IMR-90 (cell line): ENCODE results near the gene RB1. TPM values are rescaled to one million over a fixed set of nuclear protein-coding genes. Genes with fewer than 3 reads are reported as not detected.

Experiments used
- ATAC-seq: fragments of 200-7000 bp; cut with Tn5 transposase; 2 replicates; pipeline ENCODE4 v1.9.1; 2020; ENCODE audit warnings: low read depth, mild to moderate bottlenecking, moderate library complexity
- Bru-seq: library from RNA; stranded (reverse); fragments of 400-500 nt; gene quantifications from one replicate; lab custom pipeline; 2021; lab: Mats Ljungman, UMichigan
- BruChase-seq, 2 experiments: library from RNA; stranded (reverse); fragments of 400-500 nt; gene quantifications; one replicate each; lab custom pipeline; 2021; lab: Mats Ljungman, UMichigan
- BruUV-seq: library from RNA; stranded (reverse); fragments of 400-500 nt; replicated peaks from 2 replicates; lab custom pipeline; 2021; lab: Mats Ljungman, UMichigan
- CTCF ChIA-PET: fragments of 300-600 bp; formaldehyde crosslinking; extraction: SDS; loops from one replicate; lab custom pipeline; 2021; ENCODE audit warnings: antibody characterized with exemption; lab: Yijun Ruan, JAX
- POLR2A ChIA-PET: fragments of 300-600 bp; sonication (Branson Sonifier 250); formaldehyde crosslinking; loops from one replicate; lab custom pipeline; 2022; ENCODE audit warnings: antibody characterized with exemption; ENCODE audit not compliant: unreplicated experiment; lab: Charles Lee
- DNase-seq: peaks from one replicate; pipeline ENCODE4 v3.0.0; 2013
- H2AFZ ChIP-seq: replicated peaks from 2 replicates; pipeline ENCODE3; 2013; ENCODE audit warnings: low read length, mild to moderate bottlenecking; ENCODE audit not compliant: poor library complexity
- H2AK5ac ChIP-seq: 2 replicates; pipeline ENCODE4 v1.6.1; 2013; ENCODE audit warnings: low read depth, low read length, inconsistent platforms
- H2AK9ac ChIP-seq: replicated peaks from 2 replicates; pipeline ENCODE3; 2013; ENCODE audit warnings: mild to moderate bottlenecking, low read depth, low read length, moderate library complexity; ENCODE audit not compliant: poor library complexity
- H2BK120ac ChIP-seq: 2 replicates; pipeline ENCODE4 v1.6.1; 2013; ENCODE audit warnings: low read depth, low read length, inconsistent platforms
- H2BK15ac ChIP-seq: 3 replicates; pipeline ENCODE4 v1.6.1; 2013; ENCODE audit warnings: low read depth, low read length, inconsistent platforms
- H2BK20ac ChIP-seq: 2 replicates; pipeline ENCODE4 v1.6.1; 2013; ENCODE audit warnings: low read depth, mild to moderate bottlenecking, inconsistent platforms, low read length, moderate library complexity
- H2BK5ac ChIP-seq: 2 replicates; pipeline ENCODE4 v1.6.1; 2013; ENCODE audit warnings: mild to moderate bottlenecking, low read depth, low read length, inconsistent platforms; ENCODE audit not compliant: poor library complexity, severe bottlenecking
- H3K14ac ChIP-seq: replicated peaks from 2 replicates; pipeline ENCODE4 v1.6.1; 2013; ENCODE audit warnings: low read depth, low read length, inconsistent platforms
- H3K18ac ChIP-seq: 2 replicates; pipeline ENCODE4 v1.6.1; 2013; ENCODE audit warnings: low read depth, low read length, control low read depth
- H3K23ac ChIP-seq: 2 replicates; pipeline ENCODE4 v1.6.1; 2013; ENCODE audit warnings: low read depth, low read length, inconsistent platforms
- H3K27ac ChIP-seq: 2 replicates; pipeline ENCODE4 v1.5.1; 2013; ENCODE audit warnings: mild to moderate bottlenecking, control low read depth, low read length; ENCODE audit not compliant: insufficient read depth
- H3K27me3 ChIP-seq: 2 replicates; pipeline ENCODE4 v1.6.1; 2013; ENCODE audit warnings: low read length; ENCODE audit not compliant: control insufficient read depth, insufficient read depth
- H3K36me3 ChIP-seq: 2 replicates; pipeline ENCODE4 v1.6.1; 2013; ENCODE audit warnings: low read length, mixed read lengths; ENCODE audit not compliant: control insufficient read depth, insufficient read depth
- H3K4ac ChIP-seq: 2 replicates; pipeline ENCODE4 v1.6.1; 2013; ENCODE audit warnings: low read depth, low read length, inconsistent platforms
- H3K4me1 ChIP-seq: 2 replicates; pipeline ENCODE4 v1.6.1; 2013; ENCODE audit warnings: low read length, mixed read lengths; ENCODE audit not compliant: control insufficient read depth, insufficient read depth
- H3K4me2 ChIP-seq: 2 replicates; pipeline ENCODE4 v1.6.1; 2013; ENCODE audit warnings: low read depth, mild to moderate bottlenecking, control low read depth, low read length, moderate library complexity
- H3K4me3 ChIP-seq: 2 replicates; pipeline ENCODE4 v1.5.1; 2013; ENCODE audit warnings: low read depth, mild to moderate bottlenecking, control low read depth, low read length, moderate library complexity; ENCODE audit not compliant: insufficient read depth
- H3K56ac ChIP-seq: 2 replicates; pipeline ENCODE4 v1.6.1; 2013; ENCODE audit warnings: low read length, inconsistent platforms; ENCODE audit not compliant: insufficient read depth; ENCODE audit errors: extremely low read depth
- H3K79me1 ChIP-seq, 2 experiments: 2 replicates each; pipeline ENCODE4 v1.6.1; 2013; ENCODE audit warnings: low read length in 2 of 2, inconsistent platforms in 1 of 2, low read depth in 1 of 2
- H3K9ac ChIP-seq: 2 replicates; pipeline ENCODE4 v1.6.1; 2013; ENCODE audit warnings: low read depth, low read length, control low read depth
- H3K9me1 ChIP-seq: 2 replicates; pipeline ENCODE4 v1.6.1; 2013; ENCODE audit warnings: low read length, inconsistent platforms; ENCODE audit not compliant: insufficient read depth
- H3K9me3 ChIP-seq: 2 replicates; pipeline ENCODE4 v1.6.1; 2013; ENCODE audit warnings: low read length; ENCODE audit not compliant: control insufficient read depth, insufficient read depth
- H4K20me1 ChIP-seq: 2 replicates; pipeline ENCODE4 v1.6.1; 2013; ENCODE audit warnings: low read length, inconsistent platforms; ENCODE audit not compliant: insufficient read depth
- H4K5ac ChIP-seq: 2 replicates; pipeline ENCODE4 v1.6.1; 2013; ENCODE audit warnings: mild to moderate bottlenecking, low read depth, low read length, control low read depth
- H4K8ac ChIP-seq, 2 experiments: 2 replicates each; pipeline ENCODE4 v1.6.1; 2013; ENCODE audit warnings: low read depth in 2 of 2, low read length in 2 of 2, control low read depth in 1 of 2, inconsistent platforms in 1 of 2
- H4K91ac ChIP-seq: 2 replicates; pipeline ENCODE4 v1.6.1; 2013; ENCODE audit warnings: low read depth, low read length, inconsistent platforms; ENCODE audit not compliant: insufficient read depth
- MAFK ChIP-seq: IDR thresholded peaks from 2 replicates; pipeline ENCODE4 v1.6.1; 2012; ENCODE audit warnings: low read depth, low read length, improper control_type of control experiment
- MAZ ChIP-seq: IDR thresholded peaks from 2 replicates; pipeline ENCODE4 v1.6.1; 2012; ENCODE audit warnings: low read depth, mild to moderate bottlenecking, low read length, improper control_type of control experiment, moderate library complexity, borderline replicate concordance
- NFE2L2 ChIP-seq: fragments of 150-350 bp; IDR thresholded peaks from 2 replicates; pipeline ENCODE4 v1.6.1; 2016; ENCODE audit warnings: low read depth, mild to moderate bottlenecking, low read length
- POLR2A ChIP-seq: IDR thresholded peaks from 2 replicates; pipeline ENCODE4 v1.6.1; 2012; ENCODE audit warnings: mild to moderate bottlenecking, low read depth, low read length
- RAD21 ChIP-seq: IDR thresholded peaks from 2 replicates; pipeline ENCODE4 v1.6.1; 2012; ENCODE audit warnings: low read length, improper control_type of control experiment
- WGBS, 2 experiments: methylation state at CpG; one replicate each; pipeline versions ENCODE4 v1.1.5 to v1.1.7; 2013; ENCODE audit warnings: missing lambda C conversion rate in 2 of 2; ENCODE audit not compliant: insufficient read length in 1 of 2; ENCODE audit errors: extremely low coverage in 2 of 2; 5-methylcytosine and 5-hydroxymethylcytosine counted together
- dilution Hi-C: fragments of 300-500 bp; cut with HindIII; formaldehyde crosslinking; loops from one replicate; pipeline ENCODE4 v1.14.3; 2018; ENCODE audit warnings: low sequenced_read_pairs; ENCODE audit not compliant: unreplicated experiment
- in situ Hi-C: fragments of 300-500 bp; cut with MboI; formaldehyde crosslinking; loops from 3 replicates; pipeline ENCODE4 v1.14.3; 2019; ENCODE audit warnings: low sequenced_read_pairs, inconsistent platforms, mixed read lengths
- intact Hi-C: fragments of 100-400 bp; cut with micrococcal nuclease; formaldehyde crosslinking; loops from 2 replicates; pipeline ENCODE4 v1.10.0; 2022
- long read RNA-seq: library from polyadenylated mRNA; unstranded; transcript quantifications from one replicate; pipeline ENCODE4 v2.0.0, GENCODE V29; 2021; ENCODE audit not compliant: unreplicated experiment
- polyA plus RNA-seq, 3 experiments: library from polyadenylated mRNA; depleted of rRNA; stranded (reverse); fragments of >200 nt; gene quantifications; 2 replicates each; pipeline ENCODE4 v1.2.3, GENCODE V29; 2012; ENCODE audit warnings: low replicate concordance in 1 of 3
- total RNA-seq: library from RNA; depleted of rRNA; stranded (reverse); fragments of >200 nt; gene quantifications from 2 replicates; pipeline ENCODE4 v1.2.3, GENCODE V29; 2012; rRNA removed

RB1 gene
- total RNA-seq = 15.4 and 23.1 TPM in 2 replicates
- polyA plus RNA-seq (2012; rRNA removed) = 8.4 and 11.4 TPM in 2 replicates
- polyA plus RNA-seq (2012; cell fraction: cytosol; rRNA removed) = 2.6 and 3.3 TPM in 2 replicates
- polyA plus RNA-seq (2012; cell fraction: nucleus; rRNA removed; ENCODE audit: low replicate concordance) = 2.8 and 9.5 TPM in 2 replicates
- percentile 78 among the genes with signal in this experiment for Bru-seq, nascent RNA
- BruChase-seq, experiment 1, labeled RNA remaining after a 6-hour chase = percentile 64 among the genes with signal in this experiment
- BruChase-seq, experiment 2, labeled RNA remaining after a 2-hour chase = percentile 72 among the genes with signal in this experiment
- long read RNA-seq, full-length matches to known transcripts = 17 of 25 reads
- long read RNA-seq, partial matches to known transcripts = 6 of 25 reads
- long read RNA-seq, other reads (novel, unspliced or antisense) = 2 of 25 reads

- Histone ChIP-seq H3K4me2 (peak within 1 kb of the TSS; percentile 98), H3K23ac (peak within 1 kb of the TSS; percentile 97), H3K79me1 (peaks cover 0 to 19% of the 10 kb centered on the region in 2 experiments; a peak in 2 of 4 replicates), H4K20me1 (peaks cover 5% of the 10 kb centered on the region; the same call in 1 of the 2 replicates), H3K27me3 (no peaks in the 10 kb centered on the region), H3K27ac (peak within 1 kb of the TSS; percentile 76), H2AK5ac (peak within 1 kb of the TSS; percentile 45; the same call in 1 of the 2 replicates), H3K36me3 (no peaks in the 10 kb centered on the region), H3K4me1 (no peaks in the 10 kb centered on the region), H3K18ac (peak within 1 kb of the TSS; percentile 22), H4K5ac (peak within 1 kb of the TSS; percentile 79), H2BK120ac (peak within 1 kb of the TSS; percentile 59), H3K9me3 (no peaks in the 10 kb centered on the region), H3K56ac (peak within 1 kb of the TSS; percentile 92), H3K9me1 (no peaks in the 10 kb centered on the region; the same call in 1 of the 2 replicates), H4K91ac (peak within 1 kb of the TSS; percentile 93), H3K9ac (peak within 1 kb of the TSS; percentile 79), H2BK20ac (0 out of 2 replicates have a peak within 1 kb of the TSS, but pooled peaks have one; percentile 39), H2BK15ac (no peak within 1 kb of the TSS; the same call in 2 of the 3 replicates), H3K4ac (peak within 1 kb of the TSS; percentile 93), H3K14ac (peak within 1 kb of the TSS; percentile 97), H2AK9ac (peak within 1 kb of the TSS; percentile 98), H4K8ac (peak within 1 kb of the TSS; percentile 96 to 97), H2AFZ (peak within 1 kb of the TSS; percentile 93), H3K4me3 (peak within 1 kb of the TSS; percentile 59), H2BK5ac (peak within 1 kb of the TSS; percentile 75)
- peak; percentile 92 for ATAC-seq
- intact Hi-C loops = loop anchor here (1.0 to 2.0 kb wide), 4 partner anchors 69 to 466 kb away; partner anchors contain the start of gene MED4
- DNase-seq = peak; percentile 87
- ChIA-PET POLR2A (no interaction called here), CTCF (no interaction called here)
- in situ Hi-C loops = no loop called here
- BruUV-seq = no TSS peak
- 0% methylated on average over 10 of the region's 96 CpGs; no CpG with 5 or more reads in 1 of the 2 experiments for WGBS, 2 experiments
- TF ChIP-seq MAZ = peak; percentile 68; the same call in 1 of the 2 replicates
- TF ChIP-seq RAD21 = no peak
- TF ChIP-seq MAFK = peak; percentile 14; the same call in 1 of the 2 replicates
- TF ChIP-seq NFE2L2 = peak; percentile 21; the same call in 1 of the 2 replicates
- TF ChIP-seq POLR2A = peak; percentile 90
- dilution Hi-C loops = no loop called here
Observed at GRCh38 chr13:48303359-48304142, at the start of gene RB1. Gene RB1, plus strand, starts transcription at chr13:48303751. Its CDS starts 162 bp downstream, at chr13:48303913.
